IMR-90 (cell line): ENCODE measurements around the gene AMOTL1. TPM values are rescaled to one million over a fixed set of nuclear protein-coding genes. Genes with fewer than 3 reads are reported as not detected.

ENCODE experiments used
- ATAC-seq: fragments of 200-7000 bp; cut with Tn5 transposase; 2 replicates; pipeline ENCODE4 v1.9.1; 2020; ENCODE audit warnings: low read depth, mild to moderate bottlenecking, moderate library complexity
- BruUV-seq: library from RNA; stranded (reverse); fragments of 400-500 nt; replicated peaks from 2 replicates; lab custom pipeline; 2021; lab: Mats Ljungman, UMichigan
- CTCF ChIA-PET: fragments of 300-600 bp; formaldehyde crosslinking; extraction: SDS; loops from one replicate; lab custom pipeline; 2021; ENCODE audit warnings: antibody characterized with exemption; lab: Yijun Ruan, JAX
- POLR2A ChIA-PET: fragments of 300-600 bp; sonication (Branson Sonifier 250); formaldehyde crosslinking; loops from one replicate; lab custom pipeline; 2022; ENCODE audit warnings: antibody characterized with exemption; ENCODE audit not compliant: unreplicated experiment; lab: Charles Lee
- DNase-seq: peaks from one replicate; pipeline ENCODE4 v3.0.0; 2013
- H2AFZ ChIP-seq: replicated peaks from 2 replicates; pipeline ENCODE3; 2013; ENCODE audit warnings: low read length, mild to moderate bottlenecking; ENCODE audit not compliant: poor library complexity
- H2AK5ac ChIP-seq: 2 replicates; pipeline ENCODE4 v1.6.1; 2013; ENCODE audit warnings: low read depth, low read length, inconsistent platforms
- H2AK9ac ChIP-seq: replicated peaks from 2 replicates; pipeline ENCODE3; 2013; ENCODE audit warnings: mild to moderate bottlenecking, low read depth, low read length, moderate library complexity; ENCODE audit not compliant: poor library complexity
- H2BK120ac ChIP-seq: 2 replicates; pipeline ENCODE4 v1.6.1; 2013; ENCODE audit warnings: low read depth, low read length, inconsistent platforms
- H2BK15ac ChIP-seq: 3 replicates; pipeline ENCODE4 v1.6.1; 2013; ENCODE audit warnings: low read depth, low read length, inconsistent platforms
- H2BK20ac ChIP-seq: 2 replicates; pipeline ENCODE4 v1.6.1; 2013; ENCODE audit warnings: low read depth, mild to moderate bottlenecking, inconsistent platforms, low read length, moderate library complexity
- H2BK5ac ChIP-seq: 2 replicates; pipeline ENCODE4 v1.6.1; 2013; ENCODE audit warnings: mild to moderate bottlenecking, low read depth, low read length, inconsistent platforms; ENCODE audit not compliant: poor library complexity, severe bottlenecking
- H3K14ac ChIP-seq: replicated peaks from 2 replicates; pipeline ENCODE4 v1.6.1; 2013; ENCODE audit warnings: low read depth, low read length, inconsistent platforms
- H3K18ac ChIP-seq: 2 replicates; pipeline ENCODE4 v1.6.1; 2013; ENCODE audit warnings: low read depth, low read length, control low read depth
- H3K23ac ChIP-seq: 2 replicates; pipeline ENCODE4 v1.6.1; 2013; ENCODE audit warnings: low read depth, low read length, inconsistent platforms
- H3K27ac ChIP-seq: 2 replicates; pipeline ENCODE4 v1.5.1; 2013; ENCODE audit warnings: mild to moderate bottlenecking, control low read depth, low read length; ENCODE audit not compliant: insufficient read depth
- H3K27me3 ChIP-seq: 2 replicates; pipeline ENCODE4 v1.6.1; 2013; ENCODE audit warnings: low read length; ENCODE audit not compliant: control insufficient read depth, insufficient read depth
- H3K36me3 ChIP-seq: 2 replicates; pipeline ENCODE4 v1.6.1; 2013; ENCODE audit warnings: low read length, mixed read lengths; ENCODE audit not compliant: control insufficient read depth, insufficient read depth
- H3K4ac ChIP-seq: 2 replicates; pipeline ENCODE4 v1.6.1; 2013; ENCODE audit warnings: low read depth, low read length, inconsistent platforms
- H3K4me1 ChIP-seq: 2 replicates; pipeline ENCODE4 v1.6.1; 2013; ENCODE audit warnings: low read length, mixed read lengths; ENCODE audit not compliant: control insufficient read depth, insufficient read depth
- H3K4me2 ChIP-seq: 2 replicates; pipeline ENCODE4 v1.6.1; 2013; ENCODE audit warnings: low read depth, mild to moderate bottlenecking, control low read depth, low read length, moderate library complexity
- H3K4me3 ChIP-seq: 2 replicates; pipeline ENCODE4 v1.5.1; 2013; ENCODE audit warnings: low read depth, mild to moderate bottlenecking, control low read depth, low read length, moderate library complexity; ENCODE audit not compliant: insufficient read depth
- H3K56ac ChIP-seq: 2 replicates; pipeline ENCODE4 v1.6.1; 2013; ENCODE audit warnings: low read length, inconsistent platforms; ENCODE audit not compliant: insufficient read depth; ENCODE audit errors: extremely low read depth
- H3K79me1 ChIP-seq, 2 experiments: 2 replicates each; pipeline ENCODE4 v1.6.1; 2013; ENCODE audit warnings: low read length in 2 of 2, inconsistent platforms in 1 of 2, low read depth in 1 of 2
- H3K9ac ChIP-seq: 2 replicates; pipeline ENCODE4 v1.6.1; 2013; ENCODE audit warnings: low read depth, low read length, control low read depth
- H3K9me1 ChIP-seq: 2 replicates; pipeline ENCODE4 v1.6.1; 2013; ENCODE audit warnings: low read length, inconsistent platforms; ENCODE audit not compliant: insufficient read depth
- H3K9me3 ChIP-seq: 2 replicates; pipeline ENCODE4 v1.6.1; 2013; ENCODE audit warnings: low read length; ENCODE audit not compliant: control insufficient read depth, insufficient read depth
- H4K20me1 ChIP-seq: 2 replicates; pipeline ENCODE4 v1.6.1; 2013; ENCODE audit warnings: low read length, inconsistent platforms; ENCODE audit not compliant: insufficient read depth
- H4K5ac ChIP-seq: 2 replicates; pipeline ENCODE4 v1.6.1; 2013; ENCODE audit warnings: mild to moderate bottlenecking, low read depth, low read length, control low read depth
- H4K8ac ChIP-seq, 2 experiments: 2 replicates each; pipeline ENCODE4 v1.6.1; 2013; ENCODE audit warnings: low read depth in 2 of 2, low read length in 2 of 2, control low read depth in 1 of 2, inconsistent platforms in 1 of 2
- H4K91ac ChIP-seq: 2 replicates; pipeline ENCODE4 v1.6.1; 2013; ENCODE audit warnings: low read depth, low read length, inconsistent platforms; ENCODE audit not compliant: insufficient read depth
- BHLHE40 ChIP-seq: fragments of 150-350 bp; IDR thresholded peaks from 2 replicates; pipeline ENCODE4 v1.6.1; 2016; ENCODE audit warnings: mild to moderate bottlenecking, low read depth, low read length
- CEBPB ChIP-seq: IDR thresholded peaks from 2 replicates; pipeline ENCODE4 v1.6.1; 2012; ENCODE audit warnings: low read depth, low read length, improper control_type of control experiment
- CHD1 ChIP-seq: IDR thresholded peaks from 2 replicates; pipeline ENCODE4 v1.6.1; 2012; ENCODE audit warnings: low read depth, low read length, improper control_type of control experiment
- FOS ChIP-seq: fragments of 150-350 bp; IDR thresholded peaks from 2 replicates; pipeline ENCODE4 v1.6.1; 2016; ENCODE audit warnings: low read depth, low read length
- MAFK ChIP-seq: IDR thresholded peaks from 2 replicates; pipeline ENCODE4 v1.6.1; 2012; ENCODE audit warnings: low read depth, low read length, improper control_type of control experiment
- MAZ ChIP-seq: IDR thresholded peaks from 2 replicates; pipeline ENCODE4 v1.6.1; 2012; ENCODE audit warnings: low read depth, mild to moderate bottlenecking, low read length, improper control_type of control experiment, moderate library complexity, borderline replicate concordance
- MXI1 ChIP-seq: IDR thresholded peaks from 2 replicates; pipeline ENCODE4 v1.6.1; 2012; ENCODE audit warnings: low read depth, mild to moderate bottlenecking, low read length, moderate library complexity, borderline replicate concordance
- NFE2L2 ChIP-seq: fragments of 150-350 bp; IDR thresholded peaks from 2 replicates; pipeline ENCODE4 v1.6.1; 2016; ENCODE audit warnings: low read depth, mild to moderate bottlenecking, low read length
- POLR2A ChIP-seq: IDR thresholded peaks from 2 replicates; pipeline ENCODE4 v1.6.1; 2012; ENCODE audit warnings: mild to moderate bottlenecking, low read depth, low read length
- RAD21 ChIP-seq: IDR thresholded peaks from 2 replicates; pipeline ENCODE4 v1.6.1; 2012; ENCODE audit warnings: low read length, improper control_type of control experiment
- RCOR1 ChIP-seq: IDR thresholded peaks from 2 replicates; pipeline ENCODE4 v1.6.1; 2012; ENCODE audit warnings: mild to moderate bottlenecking, low read length, improper control_type of control experiment; ENCODE audit not compliant: insufficient replicate concordance
- RFX5 ChIP-seq: IDR thresholded peaks from 2 replicates; pipeline ENCODE4 v1.8.0; 2012; ENCODE audit warnings: low read depth, mild to moderate bottlenecking, low read length, moderate library complexity
- SMC3 ChIP-seq: fragments of 150-350 bp; IDR thresholded peaks from 2 replicates; pipeline ENCODE4 v1.6.1; 2016; ENCODE audit warnings: low read depth, mild to moderate bottlenecking, antibody characterized with exemption, low read length, moderate library complexity
- WGBS, 2 experiments: methylation state at CpG; one replicate each; pipeline versions ENCODE4 v1.1.5 to v1.1.7; 2013; ENCODE audit warnings: missing lambda C conversion rate in 2 of 2; ENCODE audit not compliant: insufficient read length in 1 of 2; ENCODE audit errors: extremely low coverage in 2 of 2; 5-methylcytosine and 5-hydroxymethylcytosine counted together
- dilution Hi-C: fragments of 300-500 bp; cut with HindIII; formaldehyde crosslinking; loops from one replicate; pipeline ENCODE4 v1.14.3; 2018; ENCODE audit warnings: low sequenced_read_pairs; ENCODE audit not compliant: unreplicated experiment
- in situ Hi-C: fragments of 300-500 bp; cut with MboI; formaldehyde crosslinking; loops from 3 replicates; pipeline ENCODE4 v1.14.3; 2019; ENCODE audit warnings: low sequenced_read_pairs, inconsistent platforms, mixed read lengths
- intact Hi-C: fragments of 100-400 bp; cut with micrococcal nuclease; formaldehyde crosslinking; loops from 2 replicates; pipeline ENCODE4 v1.10.0; 2022
- polyA plus RNA-seq, 3 experiments: library from polyadenylated mRNA; depleted of rRNA; stranded (reverse); fragments of >200 nt; gene quantifications; 2 replicates each; pipeline ENCODE4 v1.2.3, GENCODE V29; 2012; ENCODE audit warnings: low replicate concordance in 1 of 3
- total RNA-seq: library from RNA; depleted of rRNA; stranded (reverse); fragments of >200 nt; gene quantifications from 2 replicates; pipeline ENCODE4 v1.2.3, GENCODE V29; 2012
- TF ChIP-seq, protein P1 (sequence below): conservative IDR thresholded peaks from 2 replicates; pipeline ENCODE4 v1.5.1; 2012; ENCODE audit warnings: mild to moderate bottlenecking, low read depth, low read length, improper control_type of control experiment
- TF ChIP-seq, protein P2 (sequence below): fragments of 150-350 bp; IDR thresholded peaks from 2 replicates; pipeline ENCODE4 v1.6.1; 2016; ENCODE audit warnings: low read depth, mild to moderate bottlenecking, low read length, moderate library complexity, borderline replicate concordance
- TF ChIP-seq, protein P3 (sequence below): fragments of 150-350 bp; IDR thresholded peaks from 2 replicates; pipeline ENCODE4 v1.6.1; 2017; ENCODE audit warnings: mild to moderate bottlenecking, antibody characterized with exemption, low read length, low read depth

AMOTL1 gene
- total and polyA plus RNA-seq, 2 of the 4 experiments (the other 2 are of a cell fraction), result 18.6 to 49.5 TPM

DNA sequence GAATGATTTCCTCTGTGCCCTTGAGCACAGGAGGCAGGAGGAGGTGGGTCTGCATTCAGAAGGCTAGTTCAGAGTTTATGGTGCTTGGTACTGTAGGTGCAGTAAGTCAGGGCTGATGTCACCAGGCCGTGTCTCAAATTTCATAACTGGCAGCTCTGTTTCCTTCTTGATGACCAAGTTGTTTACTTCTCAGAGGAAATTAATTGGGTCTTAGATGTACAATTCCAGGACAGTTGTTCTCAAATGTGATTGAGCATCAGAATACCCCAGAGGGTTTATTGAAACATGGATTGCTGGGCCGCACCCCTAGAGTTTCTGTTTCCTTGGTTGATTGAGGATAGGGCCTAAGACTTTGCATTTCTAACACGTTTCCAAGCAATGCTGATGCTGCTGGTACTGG lies 6.2 kb downstream of the AMOTL1 start:
- CTCF ChIA-PET, result no interaction called here
- in situ Hi-C loops, result loop anchor here (25.0 kb wide), 1 partner anchor 637 kb away; the partner anchor contains the start of gene PANX1

More for the DNA sequence above, 6.2 kb downstream of the AMOTL1 start:
- Histone ChIP-seq H3K14ac (no peak overlapping the region), H3K79me1 (peaks cover 24 to 74% of the 10 kb centered on the region in 2 experiments), H3K18ac (no peak overlapping the region), H2BK20ac (no peak overlapping the region), H2BK120ac (no peak overlapping the region), H4K20me1 (peaks cover 64% of the 10 kb centered on the region), H3K4me2 (no peak overlapping the region), H3K23ac (no peak overlapping the region), H3K4me1 (peaks cover 16% of the 10 kb centered on the region), H3K9me1 (peaks cover 28% of the 10 kb centered on the region), H2AK9ac (no peak overlapping the region), H3K4me3 (no peak overlapping the region), H3K36me3 (no peaks in the 10 kb centered on the region), H2BK15ac (no peak overlapping the region), H4K91ac (no peak overlapping the region), H2AFZ (no peak overlapping the region), H2BK5ac (no peak overlapping the region), H3K27me3 (no peaks in the 10 kb centered on the region), H2AK5ac (no peak overlapping the region), H3K4ac (no peak overlapping the region), H3K9me3 (no peaks in the 10 kb centered on the region), H3K56ac (no peak overlapping the region), H3K9ac (no peak overlapping the region), H3K27ac (no peak overlapping the region), H4K8ac (no peak overlapping the region), H4K5ac (no peak overlapping the region)
- intact Hi-C loops (no loop called here), dilution Hi-C loops (no loop called here)
- TF ChIP-seq, protein P1, sequence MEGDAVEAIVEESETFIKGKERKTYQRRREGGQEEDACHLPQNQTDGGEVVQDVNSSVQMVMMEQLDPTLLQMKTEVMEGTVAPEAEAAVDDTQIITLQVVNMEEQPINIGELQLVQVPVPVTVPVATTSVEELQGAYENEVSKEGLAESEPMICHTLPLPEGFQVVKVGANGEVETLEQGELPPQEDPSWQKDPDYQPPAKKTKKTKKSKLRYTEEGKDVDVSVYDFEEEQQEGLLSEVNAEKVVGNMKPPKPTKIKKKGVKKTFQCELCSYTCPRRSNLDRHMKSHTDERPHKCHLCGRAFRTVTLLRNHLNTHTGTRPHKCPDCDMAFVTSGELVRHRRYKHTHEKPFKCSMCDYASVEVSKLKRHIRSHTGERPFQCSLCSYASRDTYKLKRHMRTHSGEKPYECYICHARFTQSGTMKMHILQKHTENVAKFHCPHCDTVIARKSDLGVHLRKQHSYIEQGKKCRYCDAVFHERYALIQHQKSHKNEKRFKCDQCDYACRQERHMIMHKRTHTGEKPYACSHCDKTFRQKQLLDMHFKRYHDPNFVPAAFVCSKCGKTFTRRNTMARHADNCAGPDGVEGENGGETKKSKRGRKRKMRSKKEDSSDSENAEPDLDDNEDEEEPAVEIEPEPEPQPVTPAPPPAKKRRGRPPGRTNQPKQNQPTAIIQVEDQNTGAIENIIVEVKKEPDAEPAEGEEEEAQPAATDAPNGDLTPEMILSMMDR, result no peak
- no peak for TF ChIP-seq MAZ
- TF ChIP-seq POLR2A, result no peak
- TF ChIP-seq NFE2L2, result no peak
- TF ChIP-seq, protein P2, sequence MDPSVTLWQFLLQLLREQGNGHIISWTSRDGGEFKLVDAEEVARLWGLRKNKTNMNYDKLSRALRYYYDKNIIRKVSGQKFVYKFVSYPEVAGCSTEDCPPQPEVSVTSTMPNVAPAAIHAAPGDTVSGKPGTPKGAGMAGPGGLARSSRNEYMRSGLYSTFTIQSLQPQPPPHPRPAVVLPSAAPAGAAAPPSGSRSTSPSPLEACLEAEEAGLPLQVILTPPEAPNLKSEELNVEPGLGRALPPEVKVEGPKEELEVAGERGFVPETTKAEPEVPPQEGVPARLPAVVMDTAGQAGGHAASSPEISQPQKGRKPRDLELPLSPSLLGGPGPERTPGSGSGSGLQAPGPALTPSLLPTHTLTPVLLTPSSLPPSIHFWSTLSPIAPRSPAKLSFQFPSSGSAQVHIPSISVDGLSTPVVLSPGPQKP, result no peak
- TF ChIP-seq CEBPB, result no peak
- TF ChIP-seq RAD21, result no peak
- no peak for TF ChIP-seq MXI1
- no peak for TF ChIP-seq SMC3
- TF ChIP-seq CHD1, result no peak
- no peak for TF ChIP-seq MAFK
- no peak for TF ChIP-seq RFX5
- TF ChIP-seq, protein P3, sequence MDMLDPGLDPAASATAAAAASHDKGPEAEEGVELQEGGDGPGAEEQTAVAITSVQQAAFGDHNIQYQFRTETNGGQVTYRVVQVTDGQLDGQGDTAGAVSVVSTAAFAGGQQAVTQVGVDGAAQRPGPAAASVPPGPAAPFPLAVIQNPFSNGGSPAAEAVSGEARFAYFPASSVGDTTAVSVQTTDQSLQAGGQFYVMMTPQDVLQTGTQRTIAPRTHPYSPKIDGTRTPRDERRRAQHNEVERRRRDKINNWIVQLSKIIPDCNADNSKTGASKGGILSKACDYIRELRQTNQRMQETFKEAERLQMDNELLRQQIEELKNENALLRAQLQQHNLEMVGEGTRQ, result no peak
- no peak for TF ChIP-seq BHLHE40
- TF ChIP-seq FOS, result no peak
- TF ChIP-seq RCOR1, result no peak
- no TSS peak for BruUV-seq
- POLR2A ChIA-PET, result no interaction called here
- WGBS, 2 experiments, result no CpG with 5 or more reads among the region's 3 CpGs
- ATAC-seq, result peak; percentile 41; the same call in 1 of the 2 replicates
- peak; percentile 48 for DNase-seq
